Central memory CD8-positive, alpha-beta T cell (primary cell): Measurements from ENCODE around the gene RASSF5.
"Not testable (repeated sequence)": the region's sequence is repeated elsewhere in the genome, so short reads cannot be mapped to it uniquely, and the experiment has no call there.

Experiments used
- ATAC-seq: fragments of 150-1000 bp; cut with Tn5 transposase; replicated peaks from 2 replicates; pipeline ENCODE4 v1.10.0; 2022; ENCODE audit warnings: mild to moderate bottlenecking, moderate FRiP score, moderate number of reproducible peaks; ENCODE audit not compliant: poor library complexity, severe bottlenecking; ENCODE audit errors: extremely low read depth
- DNase-seq, 2 donors: peaks; one replicate each; pipeline ENCODE4 v3.0.0; 2021; ENCODE audit warnings: low spot score in 2 of 2
- H3K27ac Mint-ChIP-seq: one replicate; pipeline ENCODE4 v1.8.0; 2022; ENCODE audit warnings: low read depth, mild to moderate bottlenecking, moderate library complexity, mixed read lengths
- H3K27me3 Mint-ChIP-seq: one replicate; pipeline ENCODE4 v1.8.0; 2022; ENCODE audit warnings: mixed read lengths
- H3K36me3 Mint-ChIP-seq: one replicate; pipeline ENCODE4 v1.8.0; 2022; ENCODE audit warnings: mild to moderate bottlenecking, moderate library complexity, mixed read lengths; ENCODE audit not compliant: insufficient read depth
- H3K4me1 Mint-ChIP-seq: one replicate; pipeline ENCODE4 v1.8.0; 2022; ENCODE audit warnings: mixed read lengths
- H3K4me3 Mint-ChIP-seq: one replicate; pipeline ENCODE4 v1.8.0; 2022; ENCODE audit warnings: mild to moderate bottlenecking, moderate library complexity, mixed read lengths
- H3K9me3 Mint-ChIP-seq: one replicate; pipeline ENCODE4 v1.8.0; 2022; ENCODE audit warnings: mixed read lengths

RASSF5 gene

DNA sequence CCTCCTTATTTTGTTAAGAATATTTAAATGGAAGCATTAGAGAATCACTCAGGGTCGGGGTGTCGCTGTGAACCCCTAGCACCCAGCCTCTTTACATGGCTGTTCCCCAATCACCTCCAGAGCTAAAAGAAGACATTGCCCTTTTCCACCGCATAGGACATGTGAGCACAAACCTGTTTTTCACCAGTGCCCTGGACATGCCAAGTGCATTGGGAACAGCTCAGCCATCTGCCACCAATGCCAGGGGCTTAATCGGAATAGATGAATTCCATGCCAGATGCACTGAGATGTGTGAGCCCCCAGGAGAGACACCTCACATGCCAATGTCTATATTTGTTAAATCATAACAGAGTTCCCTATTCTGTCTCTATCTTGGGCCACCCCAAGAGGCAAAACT is 71.6 kb downstream of the RASSF5 start:
- Mint-ChIP-seq H3K27ac (peak overlapping the region; percentile 100), H3K4me1 (peaks cover 97% of the 10 kb centered on the region), H3K36me3 (peaks cover 58% of the 10 kb centered on the region), H3K27me3 (no peaks in the 10 kb centered on the region), H3K4me3 (peak overlapping the region; percentile 80), H3K9me3 (no peaks in the 10 kb centered on the region)
- no peak for DNase-seq
- ATAC-seq, result no peak

DNA sequence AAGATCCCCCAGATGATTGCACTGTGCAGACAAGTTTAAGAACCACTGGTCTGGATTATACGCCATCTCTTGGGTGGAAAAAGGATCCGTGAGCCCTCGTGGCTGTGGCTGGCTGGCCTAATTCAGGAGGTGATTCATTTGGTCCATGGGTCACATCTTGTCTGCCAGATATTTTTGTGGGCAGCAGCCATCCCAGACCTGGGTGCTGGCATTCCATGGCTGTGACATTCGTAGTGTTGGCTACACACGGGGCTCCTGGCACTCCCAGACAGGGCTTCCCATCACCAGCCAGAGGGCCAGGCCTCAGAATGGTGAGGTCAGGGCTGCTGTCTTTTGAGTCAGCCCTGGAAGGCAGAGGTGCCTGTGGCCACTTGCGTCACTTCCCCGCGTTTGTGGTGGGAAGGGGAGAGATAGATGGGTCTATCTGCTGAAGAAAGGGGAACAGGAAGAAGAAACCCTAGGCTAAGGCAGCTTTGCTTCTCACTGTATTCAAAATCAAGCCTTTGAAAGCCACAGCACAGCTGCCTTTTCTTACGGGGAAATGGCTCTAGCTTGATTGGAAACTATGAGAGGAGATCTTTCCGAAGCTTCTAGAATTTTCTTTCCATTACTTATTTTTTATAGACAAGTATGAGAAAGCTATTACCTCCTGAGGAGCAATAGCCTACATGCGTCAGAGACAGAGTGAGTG is 72.6 kb downstream of the RASSF5 start:
- Mint-ChIP-seq H3K4me1 (peaks cover 91% of the 10 kb centered on the region), H3K9me3 (no peaks in the 10 kb centered on the region), H3K36me3 (peaks cover 59% of the 10 kb centered on the region), H3K27ac (peak overlapping the region; percentile 100), H3K27me3 (no peaks in the 10 kb centered on the region), H3K4me3 (peak overlapping the region; percentile 80)
- ATAC-seq (peak; percentile 63), DNase-seq (peak; percentile 62 to 81)

DNA sequence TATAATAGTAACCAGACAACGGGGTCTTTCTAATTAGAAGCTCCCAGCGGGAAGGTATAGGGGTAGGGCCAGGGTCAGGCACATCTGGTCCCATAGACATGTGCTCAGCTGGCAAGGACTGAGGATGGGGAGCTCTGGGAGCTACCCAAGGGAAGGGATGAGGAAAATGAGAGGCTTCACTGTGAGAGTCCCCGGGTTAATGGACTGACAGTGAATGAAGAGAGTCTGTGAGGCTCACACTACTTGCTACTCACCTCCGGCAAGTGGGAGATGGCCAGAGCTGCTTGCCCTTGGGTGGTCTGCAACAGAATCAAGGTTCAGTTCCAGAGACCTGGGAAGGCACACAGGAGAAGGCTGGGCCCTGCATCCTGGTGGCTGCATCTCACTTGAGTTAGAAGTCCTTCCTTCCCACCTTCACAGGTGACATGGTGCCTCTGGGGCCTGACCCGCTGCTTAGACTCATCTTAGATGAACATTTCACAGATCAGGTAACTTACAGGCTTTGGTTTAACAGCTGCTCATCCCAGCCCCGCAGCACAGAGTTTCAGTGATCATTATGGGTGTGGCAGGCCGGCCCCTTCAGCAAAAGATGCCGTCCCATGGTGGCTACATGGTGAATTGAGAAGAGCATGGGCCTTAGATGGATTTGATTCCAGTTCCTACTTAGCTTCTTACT is 73.2 kb downstream of the RASSF5 start:
- DNase-seq (no peak), ATAC-seq (no peak)
- Mint-ChIP-seq H3K36me3 (peaks cover 54% of the 10 kb centered on the region), H3K27me3 (no peaks in the 10 kb centered on the region), H3K9me3 (no peaks in the 10 kb centered on the region), H3K27ac (peak overlapping the region; percentile 100), H3K4me3 (peak overlapping the region; percentile 80), H3K4me1 (peaks cover 88% of the 10 kb centered on the region)

DNA sequence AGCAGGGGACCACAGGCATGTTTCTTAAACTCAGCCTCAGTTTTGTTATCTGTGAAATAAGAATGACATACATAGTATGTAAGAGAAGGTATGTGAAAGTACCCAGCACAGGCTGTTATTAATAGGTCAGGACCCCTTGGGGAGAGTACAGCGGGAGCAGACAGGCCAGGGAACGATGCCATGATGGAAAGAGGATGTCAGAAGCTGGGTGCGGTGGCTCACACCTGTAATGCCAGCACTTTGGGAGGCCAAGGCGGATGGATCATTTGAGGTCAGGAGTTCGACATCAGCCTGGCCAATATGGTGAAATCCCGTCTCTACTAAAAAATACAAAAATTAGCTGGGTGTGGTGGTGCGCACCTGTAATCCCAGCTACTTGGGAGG is 73.8 kb downstream of the RASSF5 start:
- Mint-ChIP-seq H3K4me3 (peak overlapping the region; percentile 80), H3K36me3 (peaks cover 58% of the 10 kb centered on the region), H3K27ac (peak overlapping the region; percentile 100), H3K4me1 (peaks cover 83% of the 10 kb centered on the region)
- ATAC-seq, DNase-seq, H3K9me3 Mint-ChIP-seq, H3K27me3 Mint-ChIP-seq: not testable (repeated sequence)

DNA sequence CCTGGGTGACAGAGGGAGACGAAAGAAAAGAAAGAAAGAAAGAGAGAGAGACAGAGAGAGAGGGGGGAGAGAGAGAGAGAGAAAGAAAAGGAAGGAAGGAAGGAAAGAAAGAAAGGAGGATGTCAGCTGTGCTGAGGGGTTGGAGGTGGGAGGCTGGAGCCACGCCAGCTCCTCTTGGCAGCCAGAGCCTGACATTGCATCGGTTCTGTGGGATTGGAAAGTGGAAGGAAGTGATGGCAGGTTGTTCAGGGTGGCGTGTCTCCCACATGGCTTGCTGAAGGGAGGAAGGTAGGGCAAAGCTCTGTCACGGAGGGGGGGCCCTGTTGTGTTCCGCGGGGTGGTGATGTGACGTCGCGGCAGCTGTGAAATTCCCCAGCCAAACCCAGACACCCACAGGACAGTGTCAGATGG is 74.2 kb downstream of the RASSF5 start:
- peak; percentile 62 for ATAC-seq
- H3K4me1 Mint-ChIP-seq, result peaks cover 78% of the 10 kb centered on the region
- no peaks in the 10 kb centered on the region for H3K27me3 Mint-ChIP-seq
- H3K4me3 Mint-ChIP-seq, result peak overlapping the region; percentile 80
- peak overlapping the region; percentile 100 for H3K27ac Mint-ChIP-seq
- peak in 1 of 2 donors; percentile 71 for DNase-seq
- H3K36me3 Mint-ChIP-seq, result peaks cover 61% of the 10 kb centered on the region
- no peaks in the 10 kb centered on the region for H3K9me3 Mint-ChIP-seq

DNA sequence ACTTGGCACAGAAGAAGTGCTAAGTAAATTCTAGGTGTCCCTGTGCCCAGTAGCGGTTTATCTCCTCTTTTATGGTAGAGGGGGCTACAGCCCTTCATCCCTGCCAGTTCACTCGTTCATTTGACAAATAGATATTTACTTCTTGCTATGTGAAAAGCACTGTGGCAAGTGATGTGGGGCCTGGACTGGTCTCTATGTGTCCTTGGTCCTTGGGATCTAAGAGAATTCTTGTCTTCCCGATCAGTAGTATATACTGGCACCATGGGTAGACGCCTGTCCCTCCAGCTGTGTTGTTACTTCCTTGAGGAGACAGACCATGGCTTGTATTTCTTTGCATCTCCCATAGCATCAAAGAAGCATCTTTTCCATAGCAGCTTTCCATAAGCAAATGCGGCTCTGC is 75.2 kb downstream of the RASSF5 start:
- Mint-ChIP-seq H3K27ac (peak overlapping the region; percentile 100), H3K36me3 (peaks cover 65% of the 10 kb centered on the region), H3K27me3 (no peaks in the 10 kb centered on the region), H3K9me3 (no peaks in the 10 kb centered on the region), H3K4me1 (peaks cover 69% of the 10 kb centered on the region), H3K4me3 (peak overlapping the region; percentile 80)
- DNase-seq, result no peak
- no peak for ATAC-seq

DNA sequence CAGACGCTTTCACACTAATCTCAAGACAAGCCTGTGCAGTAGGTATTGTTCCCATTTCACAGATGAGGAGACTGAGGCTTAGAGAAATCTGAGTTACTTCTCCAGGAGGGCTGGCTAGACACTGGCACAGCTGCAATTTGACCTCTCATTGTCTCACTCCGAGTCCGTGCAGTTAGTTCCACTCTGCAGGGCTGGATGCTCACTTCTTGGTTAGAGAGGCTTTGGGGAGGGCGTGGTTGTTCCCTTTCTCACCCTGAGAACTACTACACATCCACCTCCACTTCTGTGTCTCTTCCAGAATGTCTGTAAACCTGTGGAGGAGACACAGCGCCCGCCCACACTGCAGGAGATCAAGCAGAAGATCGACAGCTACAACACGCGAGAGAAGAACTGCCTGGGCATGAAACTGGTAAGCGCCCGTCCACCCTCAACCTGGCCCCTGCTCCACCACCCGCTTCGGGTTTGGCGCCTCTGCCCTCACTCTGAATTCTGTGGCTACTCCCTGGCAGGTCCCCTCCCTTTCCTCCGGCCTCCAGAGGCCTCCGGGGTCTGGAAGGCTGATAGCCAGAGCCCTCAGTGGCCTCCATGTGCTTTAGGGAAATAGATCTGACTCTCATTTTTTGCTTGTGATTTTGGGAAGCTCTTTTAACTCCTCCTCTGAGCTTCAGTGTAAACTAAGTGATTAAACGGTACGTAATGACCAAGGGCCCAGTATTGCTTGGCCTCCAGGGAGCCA is 75.8 kb downstream of the RASSF5 start:
- H3K4me1 Mint-ChIP-seq, result peaks cover 62% of the 10 kb centered on the region
- ATAC-seq (no peak), DNase-seq (no peak)
- H3K27me3 Mint-ChIP-seq, result no peaks in the 10 kb centered on the region
- H3K36me3 Mint-ChIP-seq, result peaks cover 68% of the 10 kb centered on the region
- no peaks in the 10 kb centered on the region for H3K9me3 Mint-ChIP-seq
- H3K27ac Mint-ChIP-seq, result peak overlapping the region; percentile 100
- peak overlapping the region; percentile 73 for H3K4me3 Mint-ChIP-seq

DNA sequence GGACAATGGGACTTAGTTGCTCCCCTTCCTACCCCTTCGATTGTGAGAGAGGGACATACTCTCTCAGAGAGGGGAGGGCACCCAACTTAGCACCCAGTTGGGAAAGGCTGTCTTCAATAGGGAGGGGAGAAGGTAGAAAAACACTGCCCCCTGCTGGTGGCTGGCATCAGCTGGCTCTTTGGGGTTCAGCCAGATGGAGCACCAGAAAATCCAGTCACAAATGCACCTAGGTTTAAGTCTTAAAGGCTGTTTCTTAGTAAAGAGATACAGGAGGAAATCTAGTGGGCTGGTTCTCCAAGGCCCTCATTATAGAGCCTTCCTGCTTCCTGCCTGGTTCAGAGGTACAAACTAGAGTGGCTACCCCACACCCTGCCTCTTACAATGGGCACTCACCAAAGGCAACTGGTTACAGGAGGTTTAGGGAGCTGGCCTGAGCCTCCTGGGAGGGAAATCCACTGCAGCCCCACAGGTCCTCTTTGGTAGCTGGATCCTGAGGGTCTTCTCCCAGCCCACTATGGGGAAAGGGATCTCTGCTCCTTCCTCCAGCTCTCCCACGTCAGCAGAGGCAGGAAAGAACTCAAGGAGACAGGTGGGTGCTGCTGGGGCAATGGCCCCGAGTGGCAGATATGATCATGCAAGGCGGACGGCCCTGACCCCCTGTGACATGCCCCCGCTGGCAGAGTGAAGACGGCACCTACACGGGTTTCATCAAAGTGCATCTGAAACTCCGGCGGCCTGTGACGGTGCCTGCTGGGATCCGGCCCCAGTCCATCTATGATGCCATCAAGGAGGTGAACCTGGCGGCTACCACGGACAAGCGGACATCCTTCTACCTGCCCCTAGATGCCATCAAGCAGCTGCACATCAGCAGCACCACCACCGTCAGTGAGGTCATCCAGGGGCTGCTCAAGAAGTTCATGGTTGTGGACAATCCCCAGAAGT is 76.6 kb downstream of the RASSF5 start:
- Mint-ChIP-seq H3K36me3 (peaks cover 65% of the 10 kb centered on the region), H3K27ac (peak overlapping the region; percentile 100), H3K27me3 (no peaks in the 10 kb centered on the region), H3K9me3 (no peaks in the 10 kb centered on the region), H3K4me3 (peak overlapping the region; percentile 73), H3K4me1 (peaks cover 60% of the 10 kb centered on the region)
- peak; percentile 77 to 91 for DNase-seq
- peak; percentile 20 for ATAC-seq

DNA sequence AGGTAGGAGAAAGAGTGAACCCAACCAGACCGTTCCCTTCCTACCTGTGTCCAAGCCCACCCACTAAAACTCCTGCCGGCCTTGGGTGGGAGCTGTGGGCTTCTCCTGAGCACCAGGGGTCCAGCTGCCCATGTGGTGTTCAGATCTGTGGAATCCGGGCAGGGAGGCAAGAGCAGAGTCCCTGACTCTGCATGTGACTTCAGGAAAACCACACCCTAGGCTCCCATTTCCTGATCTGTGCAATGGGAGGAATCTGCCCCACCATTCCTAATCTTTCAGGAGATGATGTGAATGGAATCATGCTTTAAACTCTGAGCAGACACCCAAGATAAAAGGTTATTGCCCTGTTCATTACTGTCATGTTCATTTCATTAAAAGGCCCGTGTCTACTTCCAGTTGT is 77.4 kb downstream of the RASSF5 start:
- no peaks in the 10 kb centered on the region for H3K27me3 Mint-ChIP-seq
- H3K4me1 Mint-ChIP-seq, result peaks cover 57% of the 10 kb centered on the region
- H3K36me3 Mint-ChIP-seq, result peaks cover 70% of the 10 kb centered on the region
- no peaks in the 10 kb centered on the region for H3K9me3 Mint-ChIP-seq
- DNase-seq, result no peak
- H3K27ac Mint-ChIP-seq, result peak overlapping the region; percentile 84
- ATAC-seq, result no peak
- H3K4me3 Mint-ChIP-seq, result no peak overlapping the region

DNA sequence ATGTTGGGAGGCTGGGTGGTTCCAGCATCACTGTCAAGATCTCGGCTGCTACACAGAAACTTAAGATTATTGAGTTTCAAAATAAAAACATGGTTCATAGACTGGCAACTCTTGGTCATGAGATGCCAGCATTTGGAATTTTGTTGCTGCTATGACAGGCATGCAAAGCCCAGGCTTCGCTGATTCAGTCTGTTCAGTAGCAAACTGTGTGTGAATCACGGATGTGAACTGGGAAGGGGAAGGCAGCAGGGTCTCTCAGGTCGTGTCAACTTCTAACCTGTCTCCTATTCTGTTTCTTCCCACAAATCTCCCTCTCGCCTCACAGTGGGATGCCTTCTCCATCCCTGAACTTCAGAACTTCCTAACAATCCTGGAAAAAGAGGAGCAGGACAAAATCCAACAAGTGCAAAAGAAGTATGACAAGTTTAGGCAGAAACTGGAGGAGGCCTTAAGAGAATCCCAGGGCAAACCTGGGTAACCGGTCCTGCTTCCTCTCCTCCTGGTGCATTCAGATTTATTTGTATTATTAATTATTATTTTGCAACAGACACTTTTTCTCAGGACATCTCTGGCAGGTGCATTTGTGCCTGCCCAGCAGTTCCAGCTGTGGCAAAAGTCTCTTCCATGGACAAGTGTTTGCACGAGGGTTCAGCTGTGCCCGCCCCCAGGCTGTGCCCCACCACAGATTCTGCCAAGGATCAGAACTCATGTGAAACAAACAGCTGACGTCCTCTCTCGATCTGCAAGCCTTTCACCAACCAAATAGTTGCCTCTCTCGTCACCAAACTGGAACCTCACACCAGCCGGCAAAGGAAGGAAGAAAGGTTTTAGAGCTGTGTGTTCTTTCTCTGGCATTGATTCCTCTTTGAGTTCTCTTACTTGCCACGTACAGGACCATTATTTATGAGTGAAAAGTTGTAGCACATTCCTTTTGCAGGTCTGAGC is 79.4 kb downstream of the RASSF5 start:
- no peaks in the 10 kb centered on the region for H3K27me3 Mint-ChIP-seq
- peaks cover 68% of the 10 kb centered on the region for H3K36me3 Mint-ChIP-seq
- H3K9me3 Mint-ChIP-seq, result no peaks in the 10 kb centered on the region
- H3K4me1 Mint-ChIP-seq, result peaks cover 52% of the 10 kb centered on the region
- peak overlapping the region; percentile 44 for H3K27ac Mint-ChIP-seq
- ATAC-seq (no peak), DNase-seq (no peak)
- no peak overlapping the region for H3K4me3 Mint-ChIP-seq

DNA sequence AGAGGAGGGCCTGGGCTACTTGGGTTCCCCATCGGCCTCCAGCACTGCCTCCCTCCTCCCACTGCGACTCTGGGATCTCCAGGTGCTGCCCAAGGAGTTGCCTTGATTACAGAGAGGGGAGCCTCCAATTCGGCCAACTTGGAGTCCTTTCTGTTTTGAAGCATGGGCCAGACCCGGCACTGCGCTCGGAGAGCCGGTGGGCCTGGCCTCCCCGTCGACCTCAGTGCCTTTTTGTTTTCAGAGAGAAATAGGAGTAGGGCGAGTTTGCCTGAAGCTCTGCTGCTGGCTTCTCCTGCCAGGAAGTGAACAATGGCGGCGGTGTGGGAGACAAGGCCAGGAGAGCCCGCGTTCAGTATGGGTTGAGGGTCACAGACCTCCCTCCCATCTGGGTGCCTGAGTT is 80.6 kb downstream of the RASSF5 start:
- H3K4me3 Mint-ChIP-seq, result no peak overlapping the region

More for the DNA sequence above, 80.6 kb downstream of the RASSF5 start:
- ATAC-seq, result no peak
- Mint-ChIP-seq H3K4me1 (peaks cover 49% of the 10 kb centered on the region), H3K27me3 (no peaks in the 10 kb centered on the region), H3K27ac (no peak overlapping the region), H3K9me3 (no peaks in the 10 kb centered on the region), H3K36me3 (peaks cover 74% of the 10 kb centered on the region)
- no peak for DNase-seq
